Measurements from ENCODE around the gene PTPRN2.

- TF ChIP-seq POLR2AphosphoS5 (IDR thresholded peaks at IDR 0.05; ENCODE audit: low read depth, low read length) (no peak), CTCF (IDR thresholded peaks at IDR 0.05 in 2 of 3, conservative IDR thresholded peaks at IDR 0.05 in 1 of 3; ENCODE audit: borderline replicate concordance in 1 of 3, insufficient read depth in 1 of 3, low read depth in 2 of 3, low read length in 2 of 3) (no peak), POLR2A (IDR thresholded peaks at IDR 0.05; ENCODE audit: borderline replicate concordance, extremely low read depth, insufficient read depth, insufficient read length) (no peak)
Measured at GRCh38 chr7:158251061-158251965, 336.3 kb downstream of the PTPRN2 start.
